PC-3 (cell line): Measurements from ENCODE around the gene BCR. TPM values are rescaled to one million over a fixed set of nuclear protein-coding genes. Genes with fewer than 3 reads are reported as not detected.
A peak's percentile ranks its signal among the peaks of the same experiment; 100 is the strongest.

Source experiments
- ATAC-seq: fragments of 200-7000 bp; cut with Tn5 transposase; 2 replicates; pipeline ENCODE4 v1.9.1; 2020; ENCODE audit warnings: mild to moderate bottlenecking, moderate library complexity
- BruUV-seq: library from RNA; stranded (reverse); fragments of 400-500 nt; replicated peaks from 2 replicates; lab custom pipeline; 2021; lab: Mats Ljungman, UMichigan
- CTCF ChIA-PET: fragments of 300-600 bp; sonication (Branson Sonifier 250); formaldehyde crosslinking; loops from one replicate; lab custom pipeline; 2022; ENCODE audit warnings: antibody characterized with exemption; lab: Charles Lee
- POLR2A ChIA-PET: fragments of 300-600 bp; sonication (Branson Sonifier 250); formaldehyde crosslinking; loops from one replicate; lab custom pipeline; 2022; ENCODE audit warnings: antibody characterized with exemption; ENCODE audit not compliant: unreplicated experiment; lab: Charles Lee
- DNase-seq: peaks from one replicate; pipeline ENCODE4 v3.0.0-alpha.2; 2015
- H2AFZ ChIP-seq: fragments of 300-600 bp; sonication (generic); 2 replicates; pipeline ENCODE4 v1.6.0; 2016; ENCODE audit warnings: antibody characterized with exemption, low read length
- H3F3A ChIP-seq: fragments of 300-600 bp; sonication (generic); one replicate; pipeline ENCODE4 v1.6.0; 2017; ENCODE audit warnings: antibody characterized with exemption, low read length, control low read depth, mild to moderate bottlenecking; ENCODE audit not compliant: unreplicated experiment
- H3K27ac ChIP-seq: fragments of 300-600 bp; sonication (generic); 2 replicates; pipeline ENCODE4 v1.5.1; 2016; ENCODE audit warnings: mild to moderate bottlenecking, low read length
- H3K27me3 ChIP-seq: fragments of 300-600 bp; sonication (generic); 2 replicates; pipeline ENCODE4 v1.6.1; 2016; ENCODE audit warnings: low read length, mixed read lengths
- H3K36me3 ChIP-seq: fragments of 300-600 bp; sonication (generic); 2 replicates; pipeline ENCODE4 v1.6.1; 2016; ENCODE audit warnings: low read depth, mixed run types, low read length, mixed read lengths
- H3K4me1 ChIP-seq: fragments of 300-600 bp; sonication (generic); 2 replicates; pipeline ENCODE4 v1.5.1; 2016; ENCODE audit warnings: low read length; ENCODE audit not compliant: insufficient read depth
- H3K4me2 ChIP-seq: fragments of 300-600 bp; sonication (generic); 2 replicates; pipeline ENCODE4 v1.6.0; 2016; ENCODE audit warnings: low read length
- H3K4me3 ChIP-seq: fragments of 300-600 bp; sonication (generic); 2 replicates; pipeline ENCODE4 v1.5.1; 2016; ENCODE audit warnings: mild to moderate bottlenecking, low read length, mixed read lengths
- H3K79me2 ChIP-seq: fragments of 300-600 bp; sonication (generic); 2 replicates; pipeline ENCODE4 v1.6.1; 2017; ENCODE audit warnings: low read length, mixed read lengths
- H3K9ac ChIP-seq: fragments of 300-600 bp; sonication (generic); 2 replicates; pipeline ENCODE4 v1.6.0; 2016; ENCODE audit warnings: mild to moderate bottlenecking, low read length
- H3K9me2 ChIP-seq: fragments of 300-600 bp; sonication (generic); replicated peaks from 2 replicates; pipeline ENCODE4 v1.6.1; 2016; ENCODE audit warnings: mixed run types, low read length, mixed read lengths
- H3K9me3 ChIP-seq: fragments of 300-600 bp; sonication (generic); 2 replicates; pipeline ENCODE4 v1.6.1; 2016; ENCODE audit warnings: low read length, mixed read lengths
- H4K20me1 ChIP-seq: fragments of 300-600 bp; sonication (generic); 2 replicates; pipeline ENCODE4 v1.6.1; 2016; ENCODE audit warnings: low read length, mixed read lengths
- EZH2 ChIP-seq: fragments of 300-600 bp; sonication (generic); IDR thresholded peaks from one replicate; pipeline ENCODE4 v1.6.1; 2017; ENCODE audit warnings: antibody characterized with exemption, mild to moderate bottlenecking, low read length; ENCODE audit not compliant: unreplicated experiment
- EZH2phosphoT487 ChIP-seq: fragments of 300-600 bp; sonication (generic); IDR thresholded peaks from 2 replicates; pipeline ENCODE4 v1.6.1; 2018; ENCODE audit warnings: mild to moderate bottlenecking, antibody characterized with exemption, low read length, borderline replicate concordance
- intact Hi-C: fragments of 100-400 bp; cut with micrococcal nuclease; formaldehyde crosslinking; loops from 2 replicates; pipeline ENCODE4 v1.9.0; 2023
- total RNA-seq: library from RNA; depleted of rRNA; stranded (reverse); fragments of >200 nt; gene quantifications from 2 replicates; pipeline ENCODE4 v1.2.3, GENCODE V29; 2014
- TF ChIP-seq, protein P1 (sequence below): fragments of 300-600 bp; sonication (generic); conservative IDR thresholded peaks from 2 replicates; pipeline ENCODE4 v1.5.1; 2017; ENCODE audit warnings: antibody characterized with exemption, low read depth, mild to moderate bottlenecking, low read length

BCR gene
- total RNA-seq, 1 experiment from 2014 or later = 36.8 TPM

DNA sequence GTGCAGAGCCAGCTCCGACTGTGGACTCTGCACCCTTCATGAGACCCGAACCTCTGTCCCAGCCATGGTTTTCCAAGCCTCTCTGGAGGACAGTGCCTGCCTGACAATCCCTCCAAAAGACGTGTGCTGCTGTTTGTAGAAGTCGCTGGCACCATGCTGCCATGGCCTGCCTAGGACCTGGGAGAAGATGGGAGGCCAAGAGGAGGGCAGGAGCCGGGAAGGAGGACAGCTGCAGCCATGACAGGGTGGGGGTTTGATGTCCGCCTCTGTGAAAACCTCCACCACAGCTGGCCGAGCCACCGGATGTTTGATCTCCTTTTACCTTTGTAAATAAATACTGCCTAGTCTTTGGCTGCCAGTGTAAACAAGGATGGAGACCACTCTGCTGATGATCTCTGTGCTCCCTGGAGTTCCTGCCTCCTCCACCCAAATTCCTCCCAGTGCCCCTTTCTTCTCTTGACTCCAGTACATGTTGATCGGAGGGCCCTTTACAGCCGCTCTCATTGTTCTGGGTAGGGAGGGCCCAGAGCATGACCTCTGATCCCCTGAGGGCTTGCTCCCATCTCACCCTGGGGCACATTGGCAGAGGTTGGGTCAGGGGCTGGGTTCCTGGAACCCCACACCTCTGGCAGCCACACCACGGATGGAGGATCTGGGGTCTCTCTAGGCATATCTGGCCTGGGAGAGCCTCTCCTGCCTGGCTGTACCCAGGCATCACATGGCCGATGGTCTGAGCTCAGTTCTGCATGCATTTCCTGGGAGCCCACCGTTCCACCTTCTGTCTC lies 66.9 kb downstream of the BCR start:
- Histone ChIP-seq H3K4me1 (peaks cover 18% of the 10 kb centered on the region), H3K4me3 (no peak overlapping the region), H3K9ac (no peak overlapping the region), H3K36me3 (no peaks in the 10 kb centered on the region), H3K9me2 (no peaks in the 10 kb centered on the region), H3K27ac (no peak overlapping the region), H3K4me2 (no peak overlapping the region), H3K79me2 (peaks cover 77% of the 10 kb centered on the region), H2AFZ (no peak overlapping the region), H4K20me1 (peaks cover 4% of the 10 kb centered on the region; the same call in 1 of the 2 replicates), H3F3A (no peaks in the 10 kb centered on the region), H3K9me3 (no peaks in the 10 kb centered on the region), H3K27me3 (no peaks in the 10 kb centered on the region)
- intact Hi-C loops = no loop called here
- BruUV-seq = no TSS peak
- no peak for DNase-seq
- no peak for ATAC-seq
- ChIA-PET POLR2A (no interaction called here), CTCF (no interaction called here)
- no peak for TF ChIP-seq EZH2
- TF ChIP-seq EZH2phosphoT487 = no peak
- TF ChIP-seq, protein P1, sequence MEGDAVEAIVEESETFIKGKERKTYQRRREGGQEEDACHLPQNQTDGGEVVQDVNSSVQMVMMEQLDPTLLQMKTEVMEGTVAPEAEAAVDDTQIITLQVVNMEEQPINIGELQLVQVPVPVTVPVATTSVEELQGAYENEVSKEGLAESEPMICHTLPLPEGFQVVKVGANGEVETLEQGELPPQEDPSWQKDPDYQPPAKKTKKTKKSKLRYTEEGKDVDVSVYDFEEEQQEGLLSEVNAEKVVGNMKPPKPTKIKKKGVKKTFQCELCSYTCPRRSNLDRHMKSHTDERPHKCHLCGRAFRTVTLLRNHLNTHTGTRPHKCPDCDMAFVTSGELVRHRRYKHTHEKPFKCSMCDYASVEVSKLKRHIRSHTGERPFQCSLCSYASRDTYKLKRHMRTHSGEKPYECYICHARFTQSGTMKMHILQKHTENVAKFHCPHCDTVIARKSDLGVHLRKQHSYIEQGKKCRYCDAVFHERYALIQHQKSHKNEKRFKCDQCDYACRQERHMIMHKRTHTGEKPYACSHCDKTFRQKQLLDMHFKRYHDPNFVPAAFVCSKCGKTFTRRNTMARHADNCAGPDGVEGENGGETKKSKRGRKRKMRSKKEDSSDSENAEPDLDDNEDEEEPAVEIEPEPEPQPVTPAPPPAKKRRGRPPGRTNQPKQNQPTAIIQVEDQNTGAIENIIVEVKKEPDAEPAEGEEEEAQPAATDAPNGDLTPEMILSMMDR = no peak

DNA sequence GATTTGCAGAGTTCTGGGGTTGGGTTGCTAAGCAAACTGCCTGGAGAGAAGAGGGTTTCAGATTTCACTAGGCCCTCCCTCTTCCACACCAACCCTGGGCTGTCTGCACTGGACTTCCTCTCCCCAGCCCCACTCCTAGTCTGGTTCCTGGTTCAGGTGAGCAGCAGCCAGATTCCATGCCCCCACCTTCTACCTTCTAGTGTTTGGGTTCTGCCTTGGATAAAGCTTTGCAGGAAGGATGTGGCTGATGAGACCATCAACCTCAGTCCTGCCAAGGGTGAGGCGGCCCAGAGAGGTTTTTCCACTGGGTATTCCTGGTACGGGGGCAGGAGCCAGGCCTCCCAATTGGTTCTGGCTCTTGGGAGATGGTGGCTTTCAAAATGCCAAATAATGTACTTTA lies 68.3 kb downstream of the BCR start:
- ChIA-PET CTCF (no interaction called here), POLR2A (no interaction called here)
- H3K4me1 ChIP-seq = peaks cover 18% of the 10 kb centered on the region
- H3K27ac ChIP-seq = peak overlapping the region; percentile 30; the same call in 1 of the 2 replicates
- intact Hi-C loops = no loop called here
- TF ChIP-seq, protein P1 = no peak
- TF ChIP-seq EZH2phosphoT487 (no peak), EZH2 (no peak)
- BruUV-seq = no TSS peak
- H4K20me1 ChIP-seq = peaks cover 4% of the 10 kb centered on the region; the same call in 1 of the 2 replicates
- no peaks in the 10 kb centered on the region for H3F3A ChIP-seq
- H3K4me3 ChIP-seq = no peak overlapping the region
- H3K9me2 ChIP-seq = no peaks in the 10 kb centered on the region
- peak; percentile 99 for ATAC-seq
- H3K9ac ChIP-seq = no peak overlapping the region
- no peaks in the 10 kb centered on the region for H3K36me3 ChIP-seq
- DNase-seq = peak; percentile 68
- no peaks in the 10 kb centered on the region for H3K9me3 ChIP-seq
- H3K79me2 ChIP-seq = peaks cover 64% of the 10 kb centered on the region
- no peak overlapping the region for H2AFZ ChIP-seq
- no peaks in the 10 kb centered on the region for H3K27me3 ChIP-seq
- peak overlapping the region; percentile 28; the same call in 1 of the 2 replicates for H3K4me2 ChIP-seq
